CD4-positive, CD25-positive, alpha-beta regulatory T cell (primary cell): ENCODE data around the gene MRPL27. TPM values are rescaled to one million over a fixed set of nuclear protein-coding genes. Genes with fewer than 3 reads are reported as not detected.
A peak's percentile ranks its signal among the peaks of the same experiment; 100 is the strongest.

Experiments
- ATAC-seq, 2 donors: fragments of 150-1000 bp; cut with Tn5 transposase; one replicate each; pipeline ENCODE4 v1.10.0; 2021; ENCODE audit warnings: low read depth in 2 of 2, moderate number of reproducible peaks in 2 of 2, moderate library complexity in 1 of 2
- DNase-seq, 3 donors: peaks; one replicate each; pipeline versions ENCODE4 v3.0.0 to v3.0.0-alpha.2; 2012 to 2022; ENCODE audit warnings: mixed read lengths in 1 of 3
- H3K27ac ChIP-seq: one replicate; pipeline ENCODE4 v1.7.0; 2013; ENCODE audit warnings: mild to moderate bottlenecking, low read length; ENCODE audit not compliant: insufficient read depth, poor library complexity, severe bottlenecking
- H3K27me3 ChIP-seq: one replicate; pipeline ENCODE4 v1.7.0; 2013; ENCODE audit warnings: low read length; ENCODE audit not compliant: control insufficient read depth, insufficient read depth
- H3K36me3 ChIP-seq: one replicate; pipeline ENCODE4 v1.7.0; 2013; ENCODE audit warnings: mild to moderate bottlenecking, low read length, moderate library complexity; ENCODE audit not compliant: control insufficient read depth, insufficient read depth
- H3K4me1 ChIP-seq: 2 replicates; pipeline ENCODE4 v1.7.0; 2013; ENCODE audit warnings: mild to moderate bottlenecking, low read length; ENCODE audit not compliant: insufficient read depth, control insufficient read depth, poor library complexity, severe bottlenecking
- H3K4me3 ChIP-seq: one replicate; pipeline ENCODE4 v1.7.0; 2013; ENCODE audit warnings: low read depth, mild to moderate bottlenecking, low read length, moderate library complexity
- H3K9me3 ChIP-seq, 2 experiments: 1 replicate in 1 of 2; 2 replicates in 1 of 2; pipeline ENCODE4 v1.7.0; 2013; ENCODE audit warnings: low read length in 2 of 2, mild to moderate bottlenecking in 1 of 2, moderate library complexity in 1 of 2; ENCODE audit not compliant: control insufficient read depth in 2 of 2
- H3K27ac Mint-ChIP-seq, 3 donors: one replicate each; pipeline ENCODE4 v1.8.0; 2020 to 2022; ENCODE audit warnings: mild to moderate bottlenecking in 3 of 3, mixed read lengths in 3 of 3, moderate library complexity in 2 of 3
- H3K27me3 Mint-ChIP-seq: one replicate; pipeline ENCODE4 v1.8.0; 2022; ENCODE audit warnings: mild to moderate bottlenecking, mixed read lengths
- H3K36me3 Mint-ChIP-seq: one replicate; pipeline ENCODE4 v1.8.0; 2020; ENCODE audit warnings: mixed read lengths
- H3K4me1 Mint-ChIP-seq, 4 donors: one replicate each; pipeline ENCODE4 v1.8.0; 2020 to 2022; ENCODE audit warnings: mixed read lengths in 4 of 4, mild to moderate bottlenecking in 1 of 4
- H3K4me3 Mint-ChIP-seq, 4 donors: one replicate each; pipeline ENCODE4 v1.8.0; 2020 to 2022; ENCODE audit warnings: mild to moderate bottlenecking in 4 of 4, mixed read lengths in 4 of 4, moderate library complexity in 3 of 4
- H3K9me3 Mint-ChIP-seq, 7 donors: one replicate each; pipeline ENCODE4 v1.8.0; 2020 to 2022; ENCODE audit warnings: mixed read lengths in 7 of 7, mild to moderate bottlenecking in 3 of 7, moderate library complexity in 2 of 7
- polyA plus RNA-seq, 4 donors: library from polyadenylated mRNA; unstranded; fragments of 300-500 nt; fragmentation: Illumina TruSeq; gene quantifications; one replicate each; pipeline ENCODE4 v1.2.3, GENCODE V29; 2021
- total RNA-seq: library from RNA; stranded (reverse); gene quantifications from one replicate; pipeline ENCODE4 v1.2.3, GENCODE V29; 2022

The MRPL27 gene
- total and polyA plus RNA-seq, 5 donors from 2014 or later, result 33.5 to 86.7 (median 75.3) TPM

DNA sequence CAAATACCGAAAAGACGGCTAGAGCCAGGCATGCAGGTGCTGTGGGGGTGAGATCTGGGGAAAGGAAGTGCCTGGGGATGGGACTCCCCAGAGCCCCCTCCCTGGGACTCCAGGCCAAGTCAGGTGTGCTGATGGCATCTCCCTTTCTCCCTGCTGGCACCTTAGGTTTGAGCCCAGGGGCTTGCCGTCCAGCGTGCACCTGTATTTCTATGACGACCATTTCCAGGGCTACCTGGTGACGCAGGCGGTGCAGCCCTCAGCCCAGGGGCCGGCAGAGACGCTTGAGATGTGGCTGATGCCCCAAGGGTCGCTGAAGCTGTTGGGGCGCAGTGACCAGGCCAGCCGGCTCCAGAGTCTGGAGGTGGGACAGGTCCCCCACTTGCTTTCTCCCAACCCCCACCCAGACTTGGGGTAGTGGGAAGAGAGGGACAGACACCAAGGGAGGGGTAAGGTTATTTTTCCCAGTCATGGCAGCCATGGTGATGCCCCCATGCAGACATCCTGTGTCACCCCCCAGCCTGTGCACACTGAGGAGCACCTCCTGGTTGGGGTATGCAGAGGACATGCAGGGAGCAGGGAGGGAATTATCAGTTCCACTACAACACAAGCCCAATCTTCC is 16.0 kb downstream of the MRPL27 start:
- Mint-ChIP-seq H3K27ac (no peak overlapping the region), H3K9me3 (no peaks in the 10 kb centered on the region), H3K36me3 (peaks cover under 1% of the 10 kb centered on the region), H3K4me3 (no peak overlapping the region), H3K4me1 (peaks cover under 1 to 9% (median 5%) of the 10 kb centered on the region in 4 donors), H3K27me3 (no peaks in the 10 kb centered on the region)
- Histone ChIP-seq H3K27ac (no peak overlapping the region), H3K4me1 (peaks cover under 1% of the 10 kb centered on the region), H3K27me3 (no peaks in the 10 kb centered on the region), H3K36me3 (peaks cover 51% of the 10 kb centered on the region), H3K9me3 (no peaks in the 10 kb centered on the region), H3K4me3 (no peak overlapping the region)
- DNase-seq, result no peak
- ATAC-seq, result no peak

DNA sequence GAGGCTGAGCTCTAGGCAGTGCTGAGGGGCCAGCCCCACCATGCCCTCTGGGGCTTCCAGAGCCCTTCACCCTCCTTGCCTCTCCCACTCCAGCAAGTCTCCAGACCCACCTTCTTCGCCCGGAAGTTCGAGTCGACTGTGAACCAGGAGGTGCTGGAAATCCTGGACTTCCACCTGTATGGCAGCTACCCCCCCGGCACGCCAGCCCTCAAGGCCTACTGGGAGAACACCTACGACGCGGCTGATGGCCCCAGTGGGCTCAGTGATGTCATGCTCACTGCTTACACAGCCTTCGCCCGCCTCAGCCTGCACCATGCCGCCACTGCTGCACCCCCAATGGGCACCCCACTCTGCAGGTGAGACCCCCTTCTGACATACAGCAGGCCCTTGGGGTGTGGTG is 16.6 kb downstream of the MRPL27 start:
- no peaks in the 10 kb centered on the region for H3K9me3 ChIP-seq
- ATAC-seq (no peak), DNase-seq (no peak)
- peaks cover 6% of the 10 kb centered on the region for H3K36me3 Mint-ChIP-seq
- H3K27me3 Mint-ChIP-seq, result no peaks in the 10 kb centered on the region
- peaks cover 51% of the 10 kb centered on the region for H3K36me3 ChIP-seq
- H3K9me3 Mint-ChIP-seq, result no peaks in the 10 kb centered on the region
- H3K4me1 Mint-ChIP-seq, result peaks cover 5 to 8% (median 6%) of the 10 kb centered on the region in 4 donors
- H3K4me3 Mint-ChIP-seq, result no peak overlapping the region
- H3K27ac ChIP-seq, result no peak overlapping the region
- no peaks in the 10 kb centered on the region for H3K4me1 ChIP-seq
- no peaks in the 10 kb centered on the region for H3K27me3 ChIP-seq
- H3K27ac Mint-ChIP-seq, result no peak overlapping the region
- H3K4me3 ChIP-seq, result no peak overlapping the region

DNA sequence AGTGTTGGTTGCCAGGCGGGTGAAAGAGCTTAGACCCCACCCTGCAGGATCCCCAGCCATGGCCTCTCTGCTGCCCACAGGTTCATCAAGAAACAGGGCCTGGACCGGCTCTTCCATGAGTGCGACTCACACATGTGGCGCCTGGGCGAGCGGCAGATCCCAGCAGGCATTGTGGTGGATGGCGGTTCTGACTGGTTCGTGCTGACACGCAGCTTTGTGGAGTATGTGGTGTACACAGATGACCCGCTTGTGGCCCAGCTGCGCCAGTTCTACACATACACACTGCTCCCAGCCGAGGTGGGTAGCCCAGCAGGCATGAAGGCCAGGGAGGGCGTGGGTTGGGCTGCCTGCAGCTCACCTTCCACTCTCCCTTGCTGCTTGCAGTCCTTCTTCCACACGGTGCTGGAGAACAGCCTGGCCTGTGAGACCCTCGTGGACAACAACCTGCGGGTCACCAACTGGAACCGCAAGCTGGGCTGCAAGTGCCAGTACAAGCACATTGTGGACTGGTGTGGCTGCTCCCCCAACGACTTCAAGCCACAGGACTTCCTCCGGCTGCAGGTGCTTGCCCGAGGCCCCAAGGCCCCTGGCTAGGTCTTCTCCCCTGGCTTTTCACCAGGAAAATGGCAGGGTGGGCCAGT is 17.2 kb downstream of the MRPL27 start:
- Histone ChIP-seq H3K27ac (no peak overlapping the region), H3K4me3 (no peak overlapping the region), H3K36me3 (peaks cover 51% of the 10 kb centered on the region), H3K9me3 (no peaks in the 10 kb centered on the region), H3K27me3 (no peaks in the 10 kb centered on the region), H3K4me1 (no peaks in the 10 kb centered on the region)
- ATAC-seq (no peak), DNase-seq (no peak)
- Mint-ChIP-seq H3K9me3 (no peaks in the 10 kb centered on the region), H3K27me3 (no peaks in the 10 kb centered on the region), H3K4me3 (no peak overlapping the region), H3K27ac (no peak overlapping the region), H3K4me1 (peaks cover 5 to 11% (median 9%) of the 10 kb centered on the region in 4 donors), H3K36me3 (peaks cover 9% of the 10 kb centered on the region)

DNA sequence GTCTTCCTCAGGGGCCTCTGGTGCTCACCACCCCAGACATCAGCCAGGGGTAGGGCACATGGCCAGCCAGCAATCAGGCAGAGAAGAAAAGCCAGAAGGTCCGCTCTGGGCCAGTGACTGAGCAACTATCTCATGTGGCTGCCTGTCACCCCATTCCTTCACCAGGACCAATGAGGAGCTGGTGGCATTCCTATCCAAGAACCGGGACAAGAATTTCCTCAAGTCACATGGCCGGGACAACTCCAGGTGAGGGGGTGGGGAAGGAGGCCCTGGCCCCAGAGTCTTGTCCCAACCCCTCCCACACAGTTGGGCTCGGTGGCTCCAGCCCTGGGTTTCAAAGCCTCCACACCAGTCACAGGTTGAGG is 17.7 kb downstream of the MRPL27 start:
- Histone ChIP-seq H3K27me3 (no peaks in the 10 kb centered on the region), H3K4me1 (no peaks in the 10 kb centered on the region), H3K9me3 (no peaks in the 10 kb centered on the region), H3K27ac (no peak overlapping the region), H3K4me3 (no peak overlapping the region), H3K36me3 (peaks cover 51% of the 10 kb centered on the region)
- Mint-ChIP-seq H3K4me1 (peaks cover 5 to 15% (median 12%) of the 10 kb centered on the region in 4 donors), H3K27me3 (no peaks in the 10 kb centered on the region), H3K27ac (no peak overlapping the region), H3K4me3 (no peak overlapping the region), H3K9me3 (no peaks in the 10 kb centered on the region), H3K36me3 (peaks cover 10% of the 10 kb centered on the region)
- ATAC-seq (no peak), DNase-seq (no peak)

DNA sequence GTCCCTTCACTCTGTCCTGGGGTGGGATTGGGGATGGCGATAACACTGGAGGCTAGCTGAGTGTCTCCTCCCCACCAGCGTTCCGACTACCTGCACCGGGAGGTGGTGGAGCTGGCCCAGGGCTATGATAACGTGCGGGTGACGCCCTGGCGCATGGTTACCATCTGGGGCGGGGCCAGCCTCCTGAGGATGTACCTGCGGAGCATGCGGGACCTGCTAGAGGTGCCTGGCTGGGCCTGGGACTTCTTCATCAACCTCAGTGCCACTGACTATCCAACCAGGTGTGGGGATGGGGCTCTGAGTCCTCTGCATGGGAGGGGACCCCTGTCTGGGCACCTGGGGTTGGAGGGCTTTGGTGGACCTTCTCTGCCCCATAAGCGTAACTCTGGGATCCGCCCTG is 18.2 kb downstream of the MRPL27 start:
- DNase-seq (no peak), ATAC-seq (no peak)
- Histone ChIP-seq H3K4me3 (no peak overlapping the region), H3K27ac (no peak overlapping the region), H3K4me1 (no peaks in the 10 kb centered on the region), H3K27me3 (no peaks in the 10 kb centered on the region), H3K36me3 (peaks cover 51% of the 10 kb centered on the region), H3K9me3 (no peaks in the 10 kb centered on the region)
- no peaks in the 10 kb centered on the region for H3K9me3 Mint-ChIP-seq
- no peak overlapping the region for H3K4me3 Mint-ChIP-seq
- H3K27ac Mint-ChIP-seq, result no peak overlapping the region
- H3K4me1 Mint-ChIP-seq, result peaks cover 5 to 16% (median 12%) of the 10 kb centered on the region in 4 donors
- peaks cover 10% of the 10 kb centered on the region for H3K36me3 Mint-ChIP-seq
- H3K27me3 Mint-ChIP-seq, result no peaks in the 10 kb centered on the region

DNA sequence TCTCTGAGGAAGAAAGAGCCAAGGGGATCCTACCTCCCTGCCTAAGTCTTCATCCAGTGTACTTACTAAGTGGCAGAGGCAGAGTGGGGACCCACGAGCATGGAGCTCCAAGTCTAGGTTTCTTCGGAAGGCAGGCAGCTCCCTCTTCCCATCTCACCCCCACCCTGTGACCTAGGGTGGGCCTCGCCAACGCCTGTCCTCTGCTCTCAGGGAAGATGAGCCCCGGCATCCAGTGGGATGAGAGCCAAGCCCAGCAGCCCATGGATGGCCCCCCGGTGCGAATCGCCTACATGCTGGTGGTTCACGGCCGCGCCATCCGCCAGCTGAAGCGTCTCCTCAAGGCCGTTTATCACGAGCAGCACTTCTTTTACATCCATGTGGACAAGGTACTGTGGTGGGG is 18.8 kb downstream of the MRPL27 start:
- ATAC-seq (no peak), DNase-seq (no peak)
- Histone ChIP-seq H3K36me3 (peaks cover 45% of the 10 kb centered on the region), H3K27ac (no peak overlapping the region), H3K9me3 (no peaks in the 10 kb centered on the region), H3K4me3 (no peak overlapping the region), H3K4me1 (no peaks in the 10 kb centered on the region), H3K27me3 (no peaks in the 10 kb centered on the region)
- Mint-ChIP-seq H3K27me3 (no peaks in the 10 kb centered on the region), H3K36me3 (peaks cover 10% of the 10 kb centered on the region), H3K27ac (no peak overlapping the region), H3K4me1 (peaks cover 5 to 20% (median 12%) of the 10 kb centered on the region in 4 donors), H3K9me3 (no peaks in the 10 kb centered on the region), H3K4me3 (peak overlapping the region in 1 of 4 donors; percentile 73)

DNA sequence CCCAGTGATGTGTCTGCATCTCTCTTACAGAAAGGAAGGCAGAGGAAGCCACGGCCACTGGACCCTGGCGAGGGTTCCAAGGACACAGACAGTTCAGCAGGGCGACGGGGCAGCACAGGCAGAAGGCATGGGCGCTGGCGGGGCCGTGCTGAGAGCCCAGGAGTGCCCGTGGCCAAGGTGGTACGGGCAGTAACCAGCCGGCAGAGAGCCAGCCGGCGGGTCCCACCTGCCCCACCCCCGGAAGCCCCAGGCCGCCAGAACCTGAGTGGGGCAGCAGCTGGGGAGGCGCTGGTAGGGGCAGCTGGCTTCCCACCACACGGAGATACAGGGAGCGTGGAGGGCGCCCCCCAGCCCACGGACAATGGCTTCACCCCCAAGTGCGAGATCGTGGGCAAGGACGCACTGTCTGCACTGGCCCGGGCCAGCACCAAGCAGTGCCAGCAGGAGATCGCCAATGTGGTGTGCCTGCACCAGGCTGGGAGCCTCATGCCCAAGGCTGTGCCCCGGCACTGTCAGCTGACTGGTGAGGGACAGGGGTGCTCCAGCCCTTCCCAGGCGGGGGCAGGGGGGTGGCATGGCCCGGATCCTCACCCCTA is 19.3 kb downstream of the MRPL27 start:
- Mint-ChIP-seq H3K9me3 (no peaks in the 10 kb centered on the region), H3K4me3 (no peak overlapping the region), H3K36me3 (peaks cover 10% of the 10 kb centered on the region), H3K27me3 (no peaks in the 10 kb centered on the region), H3K27ac (no peak overlapping the region), H3K4me1 (peaks cover 5 to 24% (median 12%) of the 10 kb centered on the region in 4 donors)
- peaks cover 40% of the 10 kb centered on the region for H3K36me3 ChIP-seq
- DNase-seq, result no peak
- H3K4me1 ChIP-seq, result no peaks in the 10 kb centered on the region
- no peak for ATAC-seq
- H3K9me3 ChIP-seq, result no peaks in the 10 kb centered on the region
- no peaks in the 10 kb centered on the region for H3K27me3 ChIP-seq
- H3K27ac ChIP-seq, result no peak overlapping the region
- H3K4me3 ChIP-seq, result no peak overlapping the region
